D721Med (cell line): ENCODE results near the gene DAAM2.

ENCODE experiments used
- DNase-seq: peaks from one replicate; pipeline ENCODE4 v3.0.0; 2011; ENCODE audit warnings: low spot score; ENCODE audit not compliant: insufficient read length
- FAIRE-seq: peaks from 2 replicates; lab custom pipeline; 2011; peaks lifted over from hg19 to GRCh38; lab: Jason Lieb, UNC
- TF ChIP-seq, protein P1 (sequence below): IDR thresholded peaks from 2 replicates; pipeline ENCODE4 v1.5.1; 2012; ENCODE audit warnings: mild to moderate bottlenecking, control low read depth; ENCODE audit not compliant: insufficient read depth; ENCODE audit errors: missing control alignments

DAAM2 gene

DNA sequence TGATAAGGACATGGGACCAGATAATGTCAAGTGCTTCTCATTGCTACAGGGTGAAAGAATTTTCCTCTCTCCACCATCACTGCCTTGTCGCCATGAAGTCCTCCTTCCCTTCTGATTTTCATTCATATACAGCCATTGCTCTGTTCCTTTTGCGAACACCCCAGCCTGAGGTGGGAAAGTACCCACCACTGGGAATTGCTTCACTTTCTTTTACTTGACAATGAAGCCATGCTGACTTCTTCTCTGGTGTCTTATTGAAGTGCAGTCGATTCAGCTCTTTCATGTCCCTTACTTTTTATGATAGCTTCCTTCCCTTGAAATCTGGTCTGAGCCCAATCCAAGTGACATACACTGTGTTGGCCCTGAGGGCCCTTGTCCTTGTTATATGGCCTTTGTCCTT, 16.2 kb downstream of the DAAM2 start:
- DNase-seq (no peak), FAIRE-seq (no peak)
- TF ChIP-seq, protein P1, sequence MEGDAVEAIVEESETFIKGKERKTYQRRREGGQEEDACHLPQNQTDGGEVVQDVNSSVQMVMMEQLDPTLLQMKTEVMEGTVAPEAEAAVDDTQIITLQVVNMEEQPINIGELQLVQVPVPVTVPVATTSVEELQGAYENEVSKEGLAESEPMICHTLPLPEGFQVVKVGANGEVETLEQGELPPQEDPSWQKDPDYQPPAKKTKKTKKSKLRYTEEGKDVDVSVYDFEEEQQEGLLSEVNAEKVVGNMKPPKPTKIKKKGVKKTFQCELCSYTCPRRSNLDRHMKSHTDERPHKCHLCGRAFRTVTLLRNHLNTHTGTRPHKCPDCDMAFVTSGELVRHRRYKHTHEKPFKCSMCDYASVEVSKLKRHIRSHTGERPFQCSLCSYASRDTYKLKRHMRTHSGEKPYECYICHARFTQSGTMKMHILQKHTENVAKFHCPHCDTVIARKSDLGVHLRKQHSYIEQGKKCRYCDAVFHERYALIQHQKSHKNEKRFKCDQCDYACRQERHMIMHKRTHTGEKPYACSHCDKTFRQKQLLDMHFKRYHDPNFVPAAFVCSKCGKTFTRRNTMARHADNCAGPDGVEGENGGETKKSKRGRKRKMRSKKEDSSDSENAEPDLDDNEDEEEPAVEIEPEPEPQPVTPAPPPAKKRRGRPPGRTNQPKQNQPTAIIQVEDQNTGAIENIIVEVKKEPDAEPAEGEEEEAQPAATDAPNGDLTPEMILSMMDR = no peak

DNA sequence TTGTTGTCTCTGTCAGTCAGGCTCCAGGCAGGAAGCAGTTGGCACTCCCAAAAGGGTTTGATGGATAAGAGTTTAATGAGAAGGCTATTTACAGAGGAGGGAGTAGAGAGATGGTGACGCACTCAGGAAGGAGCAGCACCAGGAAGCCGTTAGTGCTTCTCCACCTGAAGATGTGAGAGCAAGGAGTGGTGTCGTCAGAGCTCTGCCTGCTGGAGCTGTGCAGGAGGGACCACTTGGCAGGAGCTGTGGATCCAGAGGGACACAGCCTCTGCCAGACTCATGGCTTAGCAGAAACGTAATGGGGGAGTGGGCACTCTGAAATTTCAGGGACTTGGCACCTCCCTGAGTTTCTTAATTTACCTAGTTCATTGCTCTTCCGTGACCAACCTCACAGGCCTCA, 16.8 kb downstream of the DAAM2 start:
- TF ChIP-seq, protein P1 = no peak
- FAIRE-seq = no peak
- DNase-seq = no peak

DNA sequence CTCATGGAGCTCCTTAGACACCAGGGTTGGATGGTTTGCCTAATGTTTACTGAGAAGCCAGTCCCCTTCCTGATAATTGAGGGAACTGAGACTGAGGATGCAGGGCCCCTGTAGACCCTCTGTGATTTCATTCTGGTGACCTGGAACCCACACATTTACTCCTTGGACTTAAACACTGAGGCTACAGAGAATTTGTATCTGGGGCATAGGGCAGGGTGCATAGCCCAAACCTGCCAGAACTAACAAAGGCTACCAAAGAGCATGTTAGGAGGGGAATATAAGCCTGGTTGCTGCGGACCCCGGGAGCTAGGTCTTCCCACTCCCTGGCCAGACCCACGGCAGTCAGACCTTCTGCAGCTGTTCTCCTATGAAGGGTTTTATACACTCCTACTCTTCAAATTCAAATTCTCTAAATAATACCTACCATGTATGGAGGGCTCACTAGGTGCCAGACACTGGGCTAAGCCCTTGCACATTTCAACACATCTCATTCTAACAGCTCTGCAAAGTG, 19.7 kb downstream of the DAAM2 start:
- FAIRE-seq (no peak), DNase-seq (no peak)
- TF ChIP-seq, protein P1 = no peak

DNA sequence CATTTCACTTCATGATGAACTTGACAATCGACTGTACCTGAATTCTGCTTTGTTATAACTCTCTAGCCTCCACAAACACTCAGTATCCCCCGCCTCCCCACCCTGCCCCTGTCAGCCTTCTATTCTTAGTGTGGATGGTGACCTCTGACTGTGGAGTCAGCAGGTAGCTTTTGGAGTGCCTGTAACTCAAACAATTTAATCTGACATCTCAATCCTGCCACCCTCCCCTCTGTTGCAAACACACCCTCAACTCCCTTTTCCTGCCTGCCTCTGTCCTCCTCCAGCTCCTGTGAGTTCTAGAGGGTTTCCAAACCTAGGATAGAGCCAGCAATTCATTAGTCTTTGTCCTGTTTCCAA, 20.3 kb downstream of the DAAM2 start:
- DNase-seq (no peak), FAIRE-seq (no peak)
- TF ChIP-seq, protein P1 = no peak

DNA sequence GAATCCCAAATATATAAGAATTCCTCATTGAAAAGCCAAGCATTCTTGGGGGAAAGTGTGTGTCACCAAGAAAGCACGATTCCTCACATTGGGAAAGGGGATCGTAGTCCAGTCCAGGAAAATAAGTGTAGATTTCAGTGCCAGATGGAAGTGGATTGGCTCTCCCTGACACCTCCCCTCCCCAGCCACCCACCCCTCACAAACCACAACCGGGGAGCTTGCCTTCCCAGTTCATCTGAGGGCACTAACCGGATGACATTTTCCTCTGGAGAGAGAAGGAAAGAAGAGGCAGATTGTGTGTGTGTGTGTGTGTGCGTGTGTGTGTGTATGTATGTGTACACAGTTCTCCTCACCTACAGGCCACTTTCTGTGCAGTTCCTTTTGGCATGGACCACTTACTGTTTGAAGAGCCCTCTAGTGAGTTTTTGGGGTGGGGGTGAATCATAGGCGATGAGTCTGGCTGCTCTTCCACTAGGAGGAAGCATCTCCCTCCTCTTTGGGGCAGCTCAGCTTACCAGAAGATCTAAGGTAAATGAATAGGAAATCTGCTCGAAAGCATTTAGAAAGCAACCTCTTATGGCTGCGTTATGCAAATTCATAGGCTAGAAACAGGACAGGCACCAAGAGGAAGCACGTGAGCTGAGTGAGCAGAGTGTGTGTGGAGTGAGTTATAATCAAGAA, 20.8 kb downstream of the DAAM2 start:
- TF ChIP-seq, protein P1 = no peak
- DNase-seq = no peak
- FAIRE-seq = no peak

DNA sequence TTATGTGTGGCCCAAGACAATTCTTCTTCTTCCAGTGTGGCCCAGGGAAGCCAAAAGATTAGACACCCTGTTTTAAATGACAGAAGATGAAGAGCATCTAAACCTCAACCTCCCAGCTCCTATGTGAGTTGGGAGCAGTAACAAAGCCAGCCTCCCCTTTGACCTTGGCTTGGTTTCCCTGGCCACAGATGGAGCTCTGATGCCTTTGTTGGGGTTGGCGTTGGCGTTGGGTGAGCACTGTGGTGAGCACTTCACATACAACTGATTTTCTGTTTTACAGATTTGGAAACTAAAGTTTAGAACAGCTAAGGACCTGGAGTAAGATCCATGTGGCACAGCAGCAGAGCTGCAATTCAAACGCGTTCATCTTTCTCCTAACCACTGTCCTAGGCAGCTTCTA, 22.1 kb downstream of the DAAM2 start:
- DNase-seq (no peak), FAIRE-seq (no peak)
- TF ChIP-seq, protein P1 = no peak

DNA sequence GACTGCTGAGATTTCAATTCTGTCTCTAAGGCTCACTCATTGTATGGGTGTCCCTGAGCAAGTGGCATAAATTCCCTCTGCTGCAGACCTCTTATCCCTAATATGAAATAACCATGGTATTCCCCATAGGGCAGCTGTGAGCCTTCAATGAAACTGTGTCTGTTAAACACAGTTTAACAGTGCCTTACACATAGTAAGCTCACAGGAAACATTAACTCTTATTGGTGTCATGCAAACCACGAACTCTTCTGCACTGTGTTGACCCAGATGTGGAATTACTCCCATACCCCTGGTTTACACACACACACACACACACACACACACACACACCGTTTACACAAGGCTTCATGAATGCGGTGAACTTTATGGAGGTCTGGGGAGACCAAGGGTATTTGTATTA, 23.2 kb downstream of the DAAM2 start:
- TF ChIP-seq, protein P1 = no peak
- no peak for DNase-seq
- no peak for FAIRE-seq
